Subcutaneous preadipocyte (primary cell): ENCODE measurements around the gene TIGIT. TPM values are rescaled to one million over a fixed set of nuclear protein-coding genes. Genes with fewer than 3 reads are reported as not detected.

Source experiments
- total RNA-seq: library from RNA; depleted of rRNA; stranded (reverse); fragments of >200 nt; gene quantifications from 2 replicates; pipeline ENCODE4 v1.2.3, GENCODE V29; 2012

The TIGIT gene
- not detected in 2 replicates for total RNA-seq

DNA sequence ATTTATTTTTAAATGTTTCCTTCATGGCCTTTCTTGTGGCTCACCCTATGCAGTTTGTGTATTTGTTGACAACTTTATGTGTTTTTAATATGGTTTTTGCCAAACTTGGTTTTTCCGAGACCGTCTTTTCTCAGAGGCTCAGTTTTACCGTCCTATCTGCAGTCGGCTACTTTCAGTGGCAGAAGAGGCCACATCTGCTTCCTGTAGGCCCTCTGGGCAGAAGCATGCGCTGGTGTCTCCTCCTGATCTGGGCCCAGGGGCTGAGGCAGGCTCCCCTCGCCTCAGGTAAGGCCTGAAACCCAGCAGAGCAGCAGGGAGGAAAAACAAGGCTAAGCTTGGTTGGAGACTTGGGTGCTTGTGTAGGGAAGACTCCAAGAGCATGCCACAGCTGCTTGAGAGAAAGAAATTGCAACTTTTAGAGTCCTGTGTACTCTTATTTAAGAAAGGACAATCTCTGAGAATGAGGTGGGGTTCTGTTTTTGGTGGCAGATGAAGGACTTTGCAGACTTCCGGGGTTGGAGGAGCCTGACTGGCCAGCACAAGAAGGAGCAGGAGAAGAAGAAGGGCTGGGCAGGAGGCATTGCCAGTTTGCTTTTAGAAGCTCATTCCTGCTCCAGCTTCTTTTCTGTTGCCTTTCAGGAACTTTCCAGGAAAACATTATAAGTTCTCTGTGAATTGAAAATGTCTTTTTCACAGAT lies at the start of gene TIGIT:
Gene TIGIT, plus strand, starts transcription at position 191 of the 698 bp plus-strand sequence. Its CDS starts 34 bp downstream, at position 225.

Other genes with a start within 250 kb of the TIGIT start
- gene CCDC191, start 237.5 kb upstream of the TIGIT start, total RNA-seq = 1.5 and 1.8 TPM in 2 replicates
- 16.2 and 27.6 TPM in 2 replicates for gene QTRT2, start 237.3 kb upstream of the TIGIT start, total RNA-seq
- gene DRD3, start 115.0 kb upstream of the TIGIT start, total RNA-seq = not detected in 2 replicates
- not detected in 2 replicates for gene ZNF80, start 56.5 kb upstream of the TIGIT start, total RNA-seq